Endodermal cell (in vitro differentiated cells): ENCODE measurements around the gene CHI3L1. TPM values are rescaled to one million over a fixed set of nuclear protein-coding genes. Genes with fewer than 3 reads are reported as not detected.

Experiments used
- DNase-seq: peaks from one replicate; pipeline ENCODE4 v3.0.0-alpha.2; 2017
- H3K27ac ChIP-seq: 2 replicates; pipeline ENCODE4 v1.5.1; 2013; ENCODE audit warnings: mild to moderate bottlenecking, low read depth, low read length, moderate library complexity
- H3K27me3 ChIP-seq: 2 replicates; pipeline ENCODE4 v1.6.1; 2013; ENCODE audit warnings: mild to moderate bottlenecking, low read length, moderate library complexity; ENCODE audit not compliant: insufficient read depth, control insufficient read depth, poor library complexity, severe bottlenecking
- H3K36me3 ChIP-seq: 2 replicates; pipeline ENCODE4 v1.7.0; 2013; ENCODE audit warnings: mild to moderate bottlenecking, low read length, moderate library complexity; ENCODE audit not compliant: control insufficient read depth, insufficient read depth
- H3K4me1 ChIP-seq: one replicate; pipeline ENCODE4 v1.7.0; 2013; ENCODE audit warnings: low read length; ENCODE audit not compliant: control insufficient read depth, insufficient read depth
- H3K4me3 ChIP-seq: 2 replicates; pipeline ENCODE4 v1.5.1; 2013; ENCODE audit warnings: mild to moderate bottlenecking, low read length, moderate library complexity
- H3K9ac ChIP-seq: 2 replicates; pipeline ENCODE4 v1.6.1; 2013; ENCODE audit warnings: mild to moderate bottlenecking, low read length, moderate library complexity; ENCODE audit not compliant: poor library complexity, severe bottlenecking; ENCODE audit errors: extremely low read depth
- H3K9me3 ChIP-seq: 2 replicates; pipeline ENCODE4 v1.6.1; 2013; ENCODE audit warnings: mild to moderate bottlenecking, low read length, moderate library complexity; ENCODE audit not compliant: control insufficient read depth
- H3K27ac Mint-ChIP-seq: 2 replicates; pipeline ENCODE4 v1.8.0; 2020; ENCODE audit warnings: mixed read lengths
- H3K27me3 Mint-ChIP-seq: 2 replicates; pipeline ENCODE4 v1.8.0; 2021; ENCODE audit warnings: mild to moderate bottlenecking, mixed read lengths; ENCODE audit not compliant: insufficient read depth
- H3K36me3 Mint-ChIP-seq: 2 replicates; pipeline ENCODE4 v1.8.0; 2020; ENCODE audit warnings: low read depth, mixed read lengths
- H3K4me1 Mint-ChIP-seq: 2 replicates; pipeline ENCODE4 v1.8.0; 2020; ENCODE audit warnings: mixed read lengths
- H3K4me3 Mint-ChIP-seq: 2 replicates; pipeline ENCODE4 v1.8.0; 2020; ENCODE audit warnings: mild to moderate bottlenecking, moderate library complexity, mixed read lengths
- H3K9me3 Mint-ChIP-seq: 2 replicates; pipeline ENCODE4 v1.8.0; 2020; ENCODE audit warnings: mild to moderate bottlenecking, mixed read lengths
- CTCF ChIP-seq: fragments of 200-600 bp; sonication (generic); conservative IDR thresholded peaks from 2 replicates; pipeline ENCODE4 v1.5.0; 2021; ENCODE audit warnings: antibody characterized with exemption, mild to moderate bottlenecking
- WGBS, 2 experiments: methylation state at CpG; one replicate each; pipeline versions ENCODE4 v1.1.5 to v1.1.7; 2013; ENCODE audit warnings: missing lambda C conversion rate in 2 of 2, mixed read lengths in 1 of 2; ENCODE audit not compliant: insufficient coverage in 1 of 2, insufficient read length in 1 of 2; 5-methylcytosine and 5-hydroxymethylcytosine counted together
- total RNA-seq, 2 donors: library from RNA; stranded (reverse); fragmentation: NEBNext Ultra II Directional in 1 of 2; extraction: Animal tissue kit (Norgen Biotek cat#: 25700) in 1 of 2; gene quantifications; 2 replicates in 1 of 2; 3 replicates in 1 of 2; pipeline ENCODE4 v1.2.1, GENCODE V29; 2021

CHI3L1 gene
- total RNA-seq, 2 donors from 2014 or later: 0.18 to 1.1 TPM

GRCh38 chr1:203217668-203218067 is 31.2 kb upstream of the CHI3L1 start:
- Histone ChIP-seq H3K4me1 (no peaks in the 10 kb centered on the region), H3K9ac (no peak overlapping the region), H3K27ac (no peak overlapping the region), H3K4me3 (no peak overlapping the region), H3K9me3 (no peaks in the 10 kb centered on the region), H3K36me3 (no peaks in the 10 kb centered on the region), H3K27me3 (no peaks in the 10 kb centered on the region)
- peak; percentile 60 for DNase-seq
- Mint-ChIP-seq H3K4me3 (no peak overlapping the region), H3K9me3 (no peaks in the 10 kb centered on the region), H3K27me3 (peaks cover 29% of the 10 kb centered on the region), H3K27ac (no peak overlapping the region), H3K36me3 (no peaks in the 10 kb centered on the region), H3K4me1 (peaks cover 10% of the 10 kb centered on the region)
- 91 to 93% methylated on average over 7 of the region's 7 CpGs for WGBS, 2 experiments
- no peak for TF ChIP-seq CTCF

GRCh38 chr1:203217139-203217655 is 30.7 kb upstream of the CHI3L1 start:
- Histone ChIP-seq H3K9ac (no peak overlapping the region), H3K36me3 (no peaks in the 10 kb centered on the region), H3K27me3 (no peaks in the 10 kb centered on the region), H3K9me3 (no peaks in the 10 kb centered on the region), H3K4me1 (no peaks in the 10 kb centered on the region), H3K4me3 (no peak overlapping the region), H3K27ac (no peak overlapping the region)
- peak; percentile 68 for TF ChIP-seq CTCF
- H3K36me3 Mint-ChIP-seq: no peaks in the 10 kb centered on the region
- no peak overlapping the region for H3K4me3 Mint-ChIP-seq
- peaks cover 10% of the 10 kb centered on the region for H3K4me1 Mint-ChIP-seq
- no peaks in the 10 kb centered on the region for H3K9me3 Mint-ChIP-seq
- WGBS, 2 experiments: 68 to 74% methylated on average over 6 of the region's 6 CpGs
- no peak overlapping the region for H3K27ac Mint-ChIP-seq
- peaks cover 29% of the 10 kb centered on the region for H3K27me3 Mint-ChIP-seq
- DNase-seq: peak; percentile 86

GRCh38 chr1:203216274-203217138 is 30.0 kb upstream of the CHI3L1 start:
- H3K36me3 ChIP-seq: no peaks in the 10 kb centered on the region
- Mint-ChIP-seq H3K27ac (no peak overlapping the region), H3K4me1 (peaks cover 10% of the 10 kb centered on the region), H3K36me3 (no peaks in the 10 kb centered on the region), H3K4me3 (no peak overlapping the region), H3K9me3 (no peaks in the 10 kb centered on the region), H3K27me3 (peaks cover 26% of the 10 kb centered on the region)
- TF ChIP-seq CTCF: peak; percentile 88
- no peak overlapping the region for H3K4me3 ChIP-seq
- H3K9me3 ChIP-seq: no peaks in the 10 kb centered on the region
- no peaks in the 10 kb centered on the region for H3K4me1 ChIP-seq
- H3K27ac ChIP-seq: no peak overlapping the region
- DNase-seq: peak; percentile 90
- no peaks in the 10 kb centered on the region for H3K27me3 ChIP-seq
- WGBS, 2 experiments: 41 to 43% methylated on average over 17 to 19 of the region's 19 CpGs
- H3K9ac ChIP-seq: no peak overlapping the region
